SK-N-SH treated with all-trans-retinoic acid at 6 μM for 48 hours (cell line): ENCODE results near the gene TMEM178A.

Experiments used
- ATAC-seq: fragments of 200-7000 bp; cut with Tn5 transposase; 3 replicates; pipeline ENCODE4 v1.9.1; 2020; ENCODE audit warnings: mild to moderate bottlenecking, moderate library complexity
- BACH2 ChIP-seq: fragments of 250-450 bp; sonication (Bioruptor Pico); IDR thresholded peaks from 2 replicates; pipeline ENCODE4 v1.9.0; 2021; ENCODE audit warnings: mild to moderate bottlenecking, borderline replicate concordance
- CSDC2 ChIP-seq: fragments of 250-450 bp; sonication (Bioruptor Pico); IDR thresholded peaks from 2 replicates; pipeline ENCODE4 v1.5.0; 2020; ENCODE audit warnings: mild to moderate bottlenecking, moderate library complexity
- ESRRG ChIP-seq: fragments of 250-450 bp; sonication (Bioruptor Pico); IDR thresholded peaks from 2 replicates; pipeline ENCODE4 v1.6.1; 2021; ENCODE audit warnings: mild to moderate bottlenecking
- GLIS3 ChIP-seq: fragments of 250-450 bp; sonication (Bioruptor Pico); IDR thresholded peaks from 2 replicates; pipeline ENCODE4 v1.5.0; 2020; ENCODE audit warnings: mild to moderate bottlenecking, moderate library complexity
- ISL1 ChIP-seq: fragments of 250-450 bp; sonication (Bioruptor Pico); IDR thresholded peaks from 2 replicates; pipeline ENCODE4 v2.1.2; 2022; ENCODE audit warnings: mild to moderate bottlenecking, moderate library complexity
- OSR1 ChIP-seq: fragments of 250-450 bp; sonication (Bioruptor Pico); IDR thresholded peaks from 2 replicates; pipeline ENCODE4 v1.8.0; 2022; ENCODE audit warnings: moderate library complexity, mild to moderate bottlenecking, inconsistent platforms
- PPARA ChIP-seq: fragments of 250-450 bp; sonication (Bioruptor Pico); IDR thresholded peaks from 2 replicates; pipeline ENCODE4 v1.5.0; 2020; ENCODE audit warnings: mild to moderate bottlenecking, borderline replicate concordance
- RARB ChIP-seq: fragments of 250-450 bp; sonication (Bioruptor Pico); IDR thresholded peaks from 2 replicates; pipeline ENCODE4 v1.8.0; 2021; ENCODE audit warnings: mild to moderate bottlenecking, moderate library complexity
- SNAI2 ChIP-seq: fragments of 250-450 bp; sonication (Bioruptor Pico); IDR thresholded peaks from 2 replicates; pipeline ENCODE4 v1.5.0; 2020; ENCODE audit warnings: mild to moderate bottlenecking, moderate library complexity
- TCF4 ChIP-seq: fragments of 250-450 bp; sonication (Bioruptor Pico); IDR thresholded peaks from 2 replicates; pipeline ENCODE4 v1.8.0; 2021; ENCODE audit warnings: mild to moderate bottlenecking, moderate library complexity, borderline replicate concordance
- TOX ChIP-seq: fragments of 250-450 bp; sonication (Bioruptor Pico); IDR thresholded peaks from 2 replicates; pipeline ENCODE4 v1.8.0; 2021; ENCODE audit warnings: mild to moderate bottlenecking, moderate library complexity, borderline replicate concordance
- ZC3H10 ChIP-seq: fragments of 250-450 bp; sonication (Bioruptor Pico); IDR thresholded peaks from 2 replicates; pipeline ENCODE4 v1.5.1; 2021; ENCODE audit warnings: mild to moderate bottlenecking, moderate library complexity
- ZFP3 ChIP-seq: fragments of 250-450 bp; sonication (Bioruptor Pico); IDR thresholded peaks from 2 replicates; pipeline ENCODE4 v1.5.0; 2020; ENCODE audit warnings: mild to moderate bottlenecking, moderate library complexity
- ZFP30 ChIP-seq: fragments of 450-650 bp; formaldehyde crosslinking; IDR thresholded peaks from 2 replicates; pipeline ENCODE4 v1.5.0; 2022; ENCODE audit warnings: mild to moderate bottlenecking, moderate library complexity
- ZNF565 ChIP-seq: fragments of 450-650 bp; formaldehyde crosslinking; conservative IDR thresholded peaks from 2 replicates; pipeline ENCODE4 v1.5.0; 2020; ENCODE audit warnings: low read depth, mild to moderate bottlenecking, moderate library complexity
- ZNF70 ChIP-seq: fragments of 450-650 bp; formaldehyde crosslinking; IDR thresholded peaks from 2 replicates; pipeline ENCODE4 v1.5.0; 2020; ENCODE audit warnings: mild to moderate bottlenecking, moderate library complexity
- ZNF8 ChIP-seq: fragments of 450-650 bp; formaldehyde crosslinking; IDR thresholded peaks from 2 replicates; pipeline ENCODE4 v1.5.0; 2020; ENCODE audit warnings: mild to moderate bottlenecking, moderate library complexity
- TF ChIP-seq, protein P1 (sequence below): fragments of 250-450 bp; sonication (Bioruptor Pico); IDR thresholded peaks from 2 replicates; pipeline ENCODE4 v1.8.0; 2020; ENCODE audit warnings: mild to moderate bottlenecking, moderate library complexity, borderline replicate concordance
- TF ChIP-seq, protein P2 (sequence below): fragments of 250-450 bp; sonication (Bioruptor Pico); IDR thresholded peaks from 2 replicates; pipeline ENCODE4 v1.5.1; 2021; ENCODE audit warnings: mild to moderate bottlenecking, moderate library complexity
- TF ChIP-seq, protein P3 (sequence below): fragments of 250-450 bp; sonication (Bioruptor Pico); IDR thresholded peaks from 2 replicates; pipeline ENCODE4 v1.5.0; 2020; ENCODE audit warnings: mild to moderate bottlenecking, moderate library complexity
- TF ChIP-seq, protein P4 (sequence below): fragments of 250-450 bp; sonication (Bioruptor Pico); IDR thresholded peaks from 2 replicates; pipeline ENCODE4 v1.8.0; 2021; ENCODE audit warnings: low read depth, mild to moderate bottlenecking, moderate library complexity, borderline replicate concordance

The TMEM178A gene

DNA sequence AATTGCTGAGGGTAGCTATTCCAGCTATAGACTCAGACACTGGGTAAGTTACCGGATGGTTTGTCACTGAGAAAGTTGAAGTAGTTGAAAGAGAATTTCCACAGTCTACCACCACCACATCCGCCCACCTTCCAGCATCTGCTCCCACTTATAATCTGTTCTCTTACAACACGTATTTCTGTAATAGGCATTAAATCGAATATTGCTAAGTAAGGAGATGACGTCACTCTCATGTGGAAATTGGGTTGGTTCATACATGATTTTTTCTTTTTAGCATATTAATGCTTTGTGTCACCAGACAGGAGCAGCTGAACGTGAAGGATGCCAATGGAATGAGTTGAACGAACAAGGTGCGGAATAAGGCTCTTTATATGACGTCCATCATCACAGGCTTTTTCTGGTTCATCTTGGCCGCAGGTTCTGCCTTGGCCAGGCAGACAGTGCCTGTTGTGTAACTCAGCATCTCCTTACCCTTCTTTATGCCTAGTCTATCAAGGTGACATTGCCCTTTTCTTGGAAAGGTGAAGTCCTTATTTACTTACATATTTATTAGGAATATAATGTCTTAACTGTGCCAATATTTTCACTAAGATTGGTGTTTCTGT, 67.5 kb downstream of the TMEM178A start:
- TF ChIP-seq ZFP3 (CRISPR knock-in tag) (no peak), ZNF8 (CRISPR knock-in tag) (no peak), PPARA (CRISPR knock-in tag) (no peak), CSDC2 (CRISPR knock-in tag) (no peak), ZC3H10 (CRISPR knock-in tag) (no peak), BACH2 (CRISPR knock-in tag) (no peak), ZNF70 (no peak), ISL1 (CRISPR knock-in tag) (no peak), TOX (CRISPR knock-in tag) (no peak), SNAI2 (CRISPR knock-in tag) (no peak)
- TF ChIP-seq, protein P1, sequence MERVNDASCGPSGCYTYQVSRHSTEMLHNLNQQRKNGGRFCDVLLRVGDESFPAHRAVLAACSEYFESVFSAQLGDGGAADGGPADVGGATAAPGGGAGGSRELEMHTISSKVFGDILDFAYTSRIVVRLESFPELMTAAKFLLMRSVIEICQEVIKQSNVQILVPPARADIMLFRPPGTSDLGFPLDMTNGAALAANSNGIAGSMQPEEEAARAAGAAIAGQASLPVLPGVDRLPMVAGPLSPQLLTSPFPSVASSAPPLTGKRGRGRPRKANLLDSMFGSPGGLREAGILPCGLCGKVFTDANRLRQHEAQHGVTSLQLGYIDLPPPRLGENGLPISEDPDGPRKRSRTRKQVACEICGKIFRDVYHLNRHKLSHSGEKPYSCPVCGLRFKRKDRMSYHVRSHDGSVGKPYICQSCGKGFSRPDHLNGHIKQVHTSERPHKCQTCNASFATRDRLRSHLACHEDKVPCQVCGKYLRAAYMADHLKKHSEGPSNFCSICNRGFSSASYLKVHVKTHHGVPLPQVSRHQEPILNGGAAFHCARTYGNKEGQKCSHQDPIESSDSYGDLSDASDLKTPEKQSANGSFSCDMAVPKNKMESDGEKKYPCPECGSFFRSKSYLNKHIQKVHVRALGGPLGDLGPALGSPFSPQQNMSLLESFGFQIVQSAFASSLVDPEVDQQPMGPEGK (CRISPR knock-in tag), result no peak
- no peak for ATAC-seq

DNA sequence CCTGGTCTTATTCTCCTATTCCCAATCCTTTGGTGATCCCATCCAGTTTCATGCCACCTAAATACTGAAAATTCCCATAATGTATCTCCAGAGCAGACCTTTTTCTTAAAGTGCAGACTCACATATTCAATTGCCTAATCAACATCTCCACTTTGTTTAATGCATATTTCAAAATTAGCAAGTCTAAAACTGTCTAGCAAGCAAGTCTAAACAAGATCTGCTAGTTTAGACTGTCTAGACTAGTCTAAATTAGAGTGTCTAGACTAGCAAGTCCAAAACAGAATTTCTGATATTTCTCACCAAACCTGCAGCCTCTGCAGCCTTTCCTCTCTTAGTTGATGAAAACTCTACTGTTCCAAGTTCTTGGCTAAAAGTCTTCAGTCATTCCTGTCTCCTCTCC, 68.7 kb downstream of the TMEM178A start:
- TF ChIP-seq, protein P2, sequence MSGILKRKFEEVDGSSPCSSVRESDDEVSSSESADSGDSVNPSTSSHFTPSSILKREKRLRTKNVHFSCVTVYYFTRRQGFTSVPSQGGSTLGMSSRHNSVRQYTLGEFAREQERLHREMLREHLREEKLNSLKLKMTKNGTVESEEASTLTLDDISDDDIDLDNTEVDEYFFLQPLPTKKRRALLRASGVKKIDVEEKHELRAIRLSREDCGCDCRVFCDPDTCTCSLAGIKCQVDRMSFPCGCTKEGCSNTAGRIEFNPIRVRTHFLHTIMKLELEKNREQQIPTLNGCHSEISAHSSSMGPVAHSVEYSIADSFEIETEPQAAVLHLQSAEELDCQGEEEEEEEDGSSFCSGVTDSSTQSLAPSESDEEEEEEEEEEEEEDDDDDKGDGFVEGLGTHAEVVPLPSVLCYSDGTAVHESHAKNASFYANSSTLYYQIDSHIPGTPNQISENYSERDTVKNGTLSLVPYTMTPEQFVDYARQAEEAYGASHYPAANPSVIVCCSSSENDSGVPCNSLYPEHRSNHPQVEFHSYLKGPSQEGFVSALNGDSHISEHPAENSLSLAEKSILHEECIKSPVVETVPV (CRISPR knock-in tag), result no peak
- TF ChIP-seq, protein P1 (CRISPR knock-in tag), result no peak
- TF ChIP-seq ZFP30 (CRISPR knock-in tag) (no peak), RARB (CRISPR knock-in tag) (no peak), TCF4 (CRISPR knock-in tag) (no peak), OSR1 (CRISPR knock-in tag) (no peak), CSDC2 (CRISPR knock-in tag) (no peak)
- TF ChIP-seq, protein P3, sequence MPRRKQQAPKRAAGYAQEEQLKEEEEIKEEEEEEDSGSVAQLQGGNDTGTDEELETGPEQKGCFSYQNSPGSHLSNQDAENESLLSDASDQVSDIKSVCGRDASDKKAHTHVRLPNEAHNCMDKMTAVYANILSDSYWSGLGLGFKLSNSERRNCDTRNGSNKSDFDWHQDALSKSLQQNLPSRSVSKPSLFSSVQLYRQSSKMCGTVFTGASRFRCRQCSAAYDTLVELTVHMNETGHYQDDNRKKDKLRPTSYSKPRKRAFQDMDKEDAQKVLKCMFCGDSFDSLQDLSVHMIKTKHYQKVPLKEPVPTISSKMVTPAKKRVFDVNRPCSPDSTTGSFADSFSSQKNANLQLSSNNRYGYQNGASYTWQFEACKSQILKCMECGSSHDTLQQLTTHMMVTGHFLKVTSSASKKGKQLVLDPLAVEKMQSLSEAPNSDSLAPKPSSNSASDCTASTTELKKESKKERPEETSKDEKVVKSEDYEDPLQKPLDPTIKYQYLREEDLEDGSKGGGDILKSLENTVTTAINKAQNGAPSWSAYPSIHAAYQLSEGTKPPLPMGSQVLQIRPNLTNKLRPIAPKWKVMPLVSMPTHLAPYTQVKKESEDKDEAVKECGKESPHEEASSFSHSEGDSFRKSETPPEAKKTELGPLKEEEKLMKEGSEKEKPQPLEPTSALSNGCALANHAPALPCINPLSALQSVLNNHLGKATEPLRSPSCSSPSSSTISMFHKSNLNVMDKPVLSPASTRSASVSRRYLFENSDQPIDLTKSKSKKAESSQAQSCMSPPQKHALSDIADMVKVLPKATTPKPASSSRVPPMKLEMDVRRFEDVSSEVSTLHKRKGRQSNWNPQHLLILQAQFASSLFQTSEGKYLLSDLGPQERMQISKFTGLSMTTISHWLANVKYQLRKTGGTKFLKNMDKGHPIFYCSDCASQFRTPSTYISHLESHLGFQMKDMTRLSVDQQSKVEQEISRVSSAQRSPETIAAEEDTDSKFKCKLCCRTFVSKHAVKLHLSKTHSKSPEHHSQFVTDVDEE (CRISPR knock-in tag), result no peak
- no peak for ATAC-seq

DNA sequence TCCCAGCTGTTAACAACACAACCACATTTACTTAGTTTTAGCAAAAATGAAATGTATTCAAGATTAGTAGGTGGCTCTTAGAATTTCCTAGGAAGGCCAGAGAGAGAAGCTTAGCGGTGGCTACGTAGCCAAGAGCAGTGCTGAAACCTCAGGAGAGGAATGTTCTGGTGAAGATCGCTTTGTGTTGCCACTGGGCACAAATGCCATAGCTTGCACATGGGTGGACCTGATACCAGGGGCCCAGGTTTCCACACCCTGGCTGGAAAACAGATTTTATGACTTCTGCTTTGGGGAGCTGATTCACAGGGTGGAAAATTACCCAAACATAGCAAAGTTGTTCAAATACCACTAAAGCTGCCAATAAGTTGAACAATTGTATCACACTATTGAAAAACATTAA, 69.9 kb downstream of the TMEM178A start:
- ATAC-seq, result no peak
- TF ChIP-seq, protein P3 (CRISPR knock-in tag), result no peak
- TF ChIP-seq ZNF565 (CRISPR knock-in tag) (no peak), ESRRG (CRISPR knock-in tag) (no peak), ZFP3 (CRISPR knock-in tag) (no peak), OSR1 (CRISPR knock-in tag) (no peak), PPARA (CRISPR knock-in tag) (no peak), GLIS3 (no peak), ZNF70 (no peak)
- TF ChIP-seq, protein P2 (CRISPR knock-in tag), result no peak
- TF ChIP-seq, protein P4, sequence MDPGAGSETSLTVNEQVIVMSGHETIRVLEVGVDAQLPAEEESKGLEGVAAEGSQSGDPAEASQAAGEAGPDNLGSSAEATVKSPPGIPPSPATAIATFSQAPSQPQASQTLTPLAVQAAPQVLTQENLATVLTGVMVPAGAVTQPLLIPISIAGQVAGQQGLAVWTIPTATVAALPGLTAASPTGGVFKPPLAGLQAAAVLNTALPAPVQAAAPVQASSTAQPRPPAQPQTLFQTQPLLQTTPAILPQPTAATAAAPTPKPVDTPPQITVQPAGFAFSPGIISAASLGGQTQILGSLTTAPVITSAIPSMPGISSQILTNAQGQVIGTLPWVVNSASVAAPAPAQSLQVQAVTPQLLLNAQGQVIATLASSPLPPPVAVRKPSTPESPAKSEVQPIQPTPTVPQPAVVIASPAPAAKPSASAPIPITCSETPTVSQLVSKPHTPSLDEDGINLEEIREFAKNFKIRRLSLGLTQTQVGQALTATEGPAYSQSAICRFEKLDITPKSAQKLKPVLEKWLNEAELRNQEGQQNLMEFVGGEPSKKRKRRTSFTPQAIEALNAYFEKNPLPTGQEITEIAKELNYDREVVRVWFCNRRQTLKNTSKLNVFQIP, result no peak
